HepG2 (cell line): ENCODE results near the gene STAT5A. TPM values are rescaled to one million over a fixed set of nuclear protein-coding genes. Genes with fewer than 3 reads are reported as not detected.

ENCODE experiments used
- CENPX ChIP-seq: sonication (generic); formaldehyde crosslinking; IDR thresholded peaks from 2 replicates; pipeline ENCODE4 v1.9.0; 2021; ENCODE audit warnings: mild to moderate bottlenecking, missing genetic modification reagents, moderate library complexity
- GATAD2A ChIP-seq: IDR thresholded peaks from 2 replicates; pipeline ENCODE4 v1.6.1; 2016
- HNF4G ChIP-seq, 2 experiments: sonication (generic) in 1 of 2; formaldehyde crosslinking in 1 of 2; IDR thresholded peaks; 2 replicates each; pipeline versions ENCODE4 v1.4.0 to v1.6.1; 2011 to 2020; ENCODE audit warnings: borderline replicate concordance in 2 of 2, low read depth in 2 of 2, mild to moderate bottlenecking in 2 of 2, low read length in 1 of 2, missing genetic modification reagents in 1 of 2, moderate library complexity in 1 of 2
- HNRNPH1 ChIP-seq: fragments of 200-400 bp; formaldehyde crosslinking; optimal IDR thresholded peaks from 2 replicates; pipeline ENCODE3; 2017; ENCODE audit warnings: mild to moderate bottlenecking, low read depth, low read length
- IRF1 ChIP-seq: sonication (generic); formaldehyde crosslinking; IDR thresholded peaks from 2 replicates; pipeline ENCODE4 v1.4.0; 2020; ENCODE audit warnings: low read depth, mild to moderate bottlenecking, missing genetic modification reagents
- MAZ ChIP-seq, 2 experiments: sonication (generic) in 1 of 2; formaldehyde crosslinking in 1 of 2; IDR thresholded peaks; 2 replicates each; pipeline versions ENCODE4 v1.5.0 to v1.6.1; 2012 to 2020; ENCODE audit warnings: low read depth in 2 of 2, mild to moderate bottlenecking in 2 of 2, borderline replicate concordance in 1 of 2, improper control_type of control experiment in 1 of 2, low read length in 1 of 2, missing genetic modification reagents in 1 of 2, moderate library complexity in 1 of 2
- MBNL3 ChIP-seq: fragments of 250-450 bp; sonication (Bioruptor Pico); conservative IDR thresholded peaks from 2 replicates; pipeline ENCODE4 v1.8.0; 2022; ENCODE audit warnings: mild to moderate bottlenecking, inconsistent platforms
- SKI ChIP-seq: fragments of 450-650 bp; IDR thresholded peaks from one replicate; pipeline ENCODE4 v1.6.1; 2018; ENCODE audit warnings: mild to moderate bottlenecking; ENCODE audit not compliant: partially characterized antibody
- STAT6 ChIP-seq: sonication (generic); formaldehyde crosslinking; IDR thresholded peaks from 2 replicates; pipeline ENCODE4 v1.4.0; 2020; ENCODE audit warnings: missing genetic modification reagents, mild to moderate bottlenecking, borderline replicate concordance
- TAF1 ChIP-seq: sonication (generic); formaldehyde crosslinking; IDR thresholded peaks from 2 replicates; pipeline ENCODE4 v1.4.0; 2020; ENCODE audit warnings: missing genetic modification reagents
- ZBTB38 ChIP-seq: sonication (generic); formaldehyde crosslinking; IDR thresholded peaks from 2 replicates; pipeline ENCODE4 v1.5.1; 2020; ENCODE audit warnings: mild to moderate bottlenecking, missing genetic modification reagents
- ZC3H13 ChIP-seq: sonication (generic); formaldehyde crosslinking; IDR thresholded peaks from 2 replicates; pipeline ENCODE4 v1.8.1; 2023; ENCODE audit warnings: mild to moderate bottlenecking, missing genetic modification reagents, moderate library complexity
- ZFP82 ChIP-seq: sonication (generic); formaldehyde crosslinking; IDR thresholded peaks from 2 replicates; pipeline ENCODE4 v1.5.1; 2020; ENCODE audit warnings: mild to moderate bottlenecking, missing genetic modification reagents, borderline replicate concordance
- ZFY ChIP-seq: sonication (generic); formaldehyde crosslinking; IDR thresholded peaks from 2 replicates; pipeline ENCODE4 v1.4.0; 2020; ENCODE audit warnings: missing genetic modification reagents
- ZMYM4 ChIP-seq: sonication (generic); formaldehyde crosslinking; IDR thresholded peaks from 2 replicates; pipeline ENCODE4 v1.8.1; 2023; ENCODE audit warnings: mild to moderate bottlenecking, missing genetic modification reagents
- ZNF12 ChIP-seq: sonication (generic); formaldehyde crosslinking; IDR thresholded peaks from 2 replicates; pipeline ENCODE4 v1.5.0; 2020; ENCODE audit warnings: missing genetic modification reagents
- ZNF18 ChIP-seq: sonication (generic); formaldehyde crosslinking; IDR thresholded peaks from 2 replicates; pipeline ENCODE4 v1.8.0; 2022; ENCODE audit warnings: mild to moderate bottlenecking, missing genetic modification reagents; ENCODE audit not compliant: insufficient replicate concordance
- ZNF34 ChIP-seq: sonication (generic); formaldehyde crosslinking; IDR thresholded peaks from 2 replicates; pipeline ENCODE4 v1.4.0; 2020; ENCODE audit warnings: mild to moderate bottlenecking, missing genetic modification reagents, borderline replicate concordance
- ZNF510 ChIP-seq: sonication (generic); formaldehyde crosslinking; IDR thresholded peaks from 2 replicates; pipeline ENCODE4 v1.4.0; 2020; ENCODE audit warnings: low read depth, mild to moderate bottlenecking, missing genetic modification reagents
- ZNF556 ChIP-seq: sonication (generic); formaldehyde crosslinking; IDR thresholded peaks from 2 replicates; pipeline ENCODE4 v1.4.0; 2020; ENCODE audit warnings: mild to moderate bottlenecking, missing genetic modification reagents, borderline replicate concordance
- ZNF720 ChIP-seq: sonication (generic); formaldehyde crosslinking; IDR thresholded peaks from 2 replicates; pipeline ENCODE4 v1.4.0; 2020; ENCODE audit warnings: missing genetic modification reagents
- ZNF773 ChIP-seq: sonication (generic); formaldehyde crosslinking; IDR thresholded peaks from 2 replicates; pipeline ENCODE4 v1.4.0; 2020; ENCODE audit warnings: missing genetic modification reagents, borderline replicate concordance
- ZNF788 ChIP-seq: sonication (generic); formaldehyde crosslinking; IDR thresholded peaks from 2 replicates; pipeline ENCODE4 v1.5.0; 2020; ENCODE audit warnings: mild to moderate bottlenecking, missing genetic modification reagents, borderline replicate concordance
- ZNF850 ChIP-seq: sonication (generic); formaldehyde crosslinking; conservative IDR thresholded peaks from 2 replicates; pipeline ENCODE4 v1.9.0; 2021; ENCODE audit warnings: mild to moderate bottlenecking, missing genetic modification reagents
- polyA plus RNA-seq, 8 experiments: library from polyadenylated mRNA; depleted of rRNA in 3 of 8; stranded (reverse) in 7 of 8; unstranded in 1 of 8; fragments of >200 nt; fragmentation: Illumina TruSeq in 4 of 8; extraction: Trizol in 4 of 8; gene quantifications; 2 replicates each; pipeline versions ENCODE4 v1.2.1 to v1.2.3, GENCODE V29; 2011 to 2016; ENCODE audit warnings: low read depth in 4 of 8, missing spikeins in 1 of 8, mixed read lengths in 1 of 8; ENCODE audit not compliant: insufficient read depth in 1 of 8
- total RNA-seq, 5 experiments: library from RNA; depleted of rRNA; stranded (reverse); fragments of >200 nt; fragmentation: Illumina TruSeq; extraction: Trizol; gene quantifications; 2 replicates each; pipeline ENCODE4 v1.2.3, GENCODE V29; 2016; ENCODE audit warnings: low read depth in 1 of 5

The STAT5A gene
- total and polyA plus RNA-seq, 2 of the 13 experiments (the other 11 are each of a cell fraction or from before 2014, with no cell fraction given), result 1.4 to 4.1 TPM

DNA sequence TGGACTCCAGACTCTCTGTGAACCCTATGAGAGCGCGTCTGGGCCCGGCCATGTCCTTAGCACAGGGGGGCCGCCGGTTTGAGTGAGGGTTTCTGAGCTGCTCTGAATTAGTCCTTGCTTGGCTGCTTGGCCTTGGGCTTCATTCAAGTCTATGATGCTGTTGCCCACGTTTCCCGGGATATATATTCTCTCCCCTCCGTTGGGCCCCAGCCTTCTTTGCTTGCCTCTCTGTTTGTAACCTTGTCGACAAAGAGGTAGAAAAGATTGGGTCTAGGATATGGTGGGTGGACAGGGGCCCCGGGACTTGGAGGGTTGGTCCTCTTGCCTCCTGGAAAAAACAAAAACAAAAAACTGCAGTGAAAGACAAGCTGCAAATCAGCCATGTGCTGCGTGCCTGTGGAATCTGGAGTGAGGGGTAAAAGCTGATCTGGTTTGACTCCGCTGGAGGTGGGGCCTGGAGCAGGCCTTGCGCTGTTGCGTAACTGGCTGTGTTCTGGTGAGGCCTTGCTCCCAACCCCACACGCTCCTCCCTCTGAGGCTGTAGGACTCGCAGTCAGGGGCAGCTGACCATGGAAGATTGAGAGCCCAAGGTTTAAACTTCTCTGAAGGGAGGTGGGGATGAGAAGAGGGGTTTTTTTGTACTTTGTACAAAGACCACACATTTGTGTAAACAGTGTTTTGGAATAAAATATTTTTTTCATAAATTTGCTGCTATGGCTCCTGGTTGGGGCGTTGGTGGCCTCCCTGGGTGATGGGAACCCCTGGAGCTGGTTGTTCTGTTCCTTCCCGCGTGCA, 23.1 kb downstream of the STAT5A start (continued):
- TF ChIP-seq STAT6 (CRISPR knock-in tag), result peak; percentile 47; the same call in 1 of the 2 replicates
- TF ChIP-seq ZNF850 (CRISPR knock-in tag), result no peak
- 0 out of 2 replicates have a peak, but pooled peaks have one; percentile 7 for TF ChIP-seq ZFP82
- TF ChIP-seq SKI, result no peak
- TF ChIP-seq ZFY (CRISPR knock-in tag), result peak; percentile 95
- TF ChIP-seq ZNF510, result no peak
- no peak for TF ChIP-seq CENPX (CRISPR knock-in tag)
- TF ChIP-seq ZC3H13, result no peak
- no peak for TF ChIP-seq ZNF720 (CRISPR knock-in tag)
- TF ChIP-seq ZBTB38 (CRISPR knock-in tag), result peak; percentile 73
- no peak for TF ChIP-seq IRF1 (CRISPR knock-in tag)
- no peak for TF ChIP-seq ZNF773 (CRISPR knock-in tag)
- peak; percentile 59; the same call in 1 of the 2 replicates for TF ChIP-seq TAF1 (CRISPR knock-in tag)
- no peak for TF ChIP-seq ZNF18
- TF ChIP-seq ZNF34 (CRISPR knock-in tag), result no peak
- TF ChIP-seq GATAD2A (CRISPR knock-in tag), result peak; percentile 87
- peak; percentile 72; the same call in 1 of the 2 replicates for TF ChIP-seq ZNF12 (CRISPR knock-in tag)
- no peak for TF ChIP-seq ZNF556
- TF ChIP-seq ZNF788 (CRISPR knock-in tag), result peak; percentile 58; the same call in 1 of the 2 replicates
- TF ChIP-seq MBNL3 (CRISPR knock-in tag), result no peak
- TF ChIP-seq HNF4G (IDR thresholded peaks at IDR 0.05; ENCODE audit: borderline replicate concordance, low read depth, low read length), result no peak
- TF ChIP-seq HNF4G (CRISPR knock-in tag; IDR thresholded peaks at IDR 0.05; ENCODE audit: borderline replicate concordance, low read depth), result 0 out of 2 replicates have a peak, but pooled peaks have one; percentile 32
- peak; percentile 77 for TF ChIP-seq ZMYM4 (CRISPR knock-in tag)
- TF ChIP-seq HNRNPH1, result no peak
- peak; percentile 70; the same call in 1 of the 2 replicates for TF ChIP-seq MAZ (IDR thresholded peaks at IDR 0.05; ENCODE audit: borderline replicate concordance, low read depth, low read length)
- TF ChIP-seq MAZ (CRISPR knock-in tag; IDR thresholded peaks at IDR 0.05; ENCODE audit: low read depth), result no peak
